ENCODE results near the gene CES4A.
"Not testable (repeated sequence)": the region's sequence is repeated elsewhere in the genome, so short reads cannot be mapped to it uniquely, and the experiment has no call there.

Gene CES4A

GRCh38 chr16:66960270-66960669 lies 28.1 kb upstream of the CES4A start:
- H3K9ac ChIP-seq (ENCODE audit: low read length): no peak overlapping the region
- no peaks in the 10 kb centered on the region for H3K27me3 ChIP-seq (ENCODE audit: control insufficient read depth, insufficient read depth, low read length)
- H3K4me3 ChIP-seq (ENCODE audit: low read length): no peak overlapping the region
- H3K9me3 ChIP-seq (ENCODE audit: control insufficient read depth, low read length): no peaks in the 10 kb centered on the region
- H3K36me3 ChIP-seq (ENCODE audit: control insufficient read depth, insufficient read depth, low read length): no peaks in the 10 kb centered on the region
- peaks cover 26% of the 10 kb centered on the region for H3K4me1 ChIP-seq (ENCODE audit: control insufficient read depth, insufficient read depth, low read length)

GRCh38 chr16:66961065-66961744 lies 27.2 kb upstream of the CES4A start, which contains the start of gene CES3:
Gene CES3, plus strand, starts transcription at chr16:66961266. Its CDS starts 42 bp downstream, at chr16:66961308.
- no peaks in the 10 kb centered on the region for H3K27me3 ChIP-seq (ENCODE audit: control insufficient read depth, insufficient read depth, low read length)
- no peaks in the 10 kb centered on the region for H3K36me3 ChIP-seq (ENCODE audit: control insufficient read depth, insufficient read depth, low read length)
- peak within 1 kb of the TSS; percentile 6 for H3K4me3 ChIP-seq (ENCODE audit: low read length)
- H3K9me3 ChIP-seq (ENCODE audit: control insufficient read depth, low read length): no peaks in the 10 kb centered on the region
- H3K4me1 ChIP-seq (ENCODE audit: control insufficient read depth, insufficient read depth, low read length): peaks cover 26% of the 10 kb centered on the region
- H3K9ac ChIP-seq (ENCODE audit: low read length): peak within 1 kb of the TSS; percentile 33

- no peaks in the 10 kb centered on the region for H3K36me3 ChIP-seq (ENCODE audit: control insufficient read depth, insufficient read depth, low read length)
- no peaks in the 10 kb centered on the region for H3K9me3 ChIP-seq (ENCODE audit: control insufficient read depth, low read length)
- peaks cover 26% of the 10 kb centered on the region for H3K4me1 ChIP-seq (ENCODE audit: control insufficient read depth, insufficient read depth, low read length)
- peak overlapping the region; percentile 33 for H3K9ac ChIP-seq (ENCODE audit: low read length)
- H3K27me3 ChIP-seq (ENCODE audit: control insufficient read depth, insufficient read depth, low read length): no peaks in the 10 kb centered on the region
- H3K4me3 ChIP-seq (ENCODE audit: low read length): no peak overlapping the region
Observed at GRCh38 chr16:66961914-66962313, 26.5 kb upstream of the CES4A start.

- no peak overlapping the region for H3K9ac ChIP-seq (ENCODE audit: low read length)
Observed at GRCh38 chr16:66964049-66964448, 24.3 kb upstream of the CES4A start.

GRCh38 chr16:66968847-66969246 lies 19.5 kb upstream of the CES4A start:
- no peak overlapping the region for H3K4me3 ChIP-seq (ENCODE audit: low read length)
- no peaks in the 10 kb centered on the region for H3K36me3 ChIP-seq (ENCODE audit: control insufficient read depth, insufficient read depth, low read length)

More at GRCh38 chr16:66964049-66964448, 24.3 kb upstream of the CES4A start:
- Histone ChIP-seq H3K36me3 (ENCODE audit: control insufficient read depth, insufficient read depth, low read length) (no peaks in the 10 kb centered on the region), H3K4me1 (ENCODE audit: control insufficient read depth, insufficient read depth, low read length) (peaks cover 26% of the 10 kb centered on the region), H3K4me3 (ENCODE audit: low read length) (no peak overlapping the region), H3K9me3 (ENCODE audit: control insufficient read depth, low read length) (no peaks in the 10 kb centered on the region), H3K27me3 (ENCODE audit: control insufficient read depth, insufficient read depth, low read length) (no peaks in the 10 kb centered on the region)

GRCh38 chr16:66970775-66971720 lies 17.3 kb upstream of the CES4A start:
- no peaks in the 10 kb centered on the region for H3K36me3 ChIP-seq (ENCODE audit: control insufficient read depth, insufficient read depth, low read length)
- no peaks in the 10 kb centered on the region for H3K27me3 ChIP-seq (ENCODE audit: control insufficient read depth, insufficient read depth, low read length)
- no peak overlapping the region for H3K4me3 ChIP-seq (ENCODE audit: low read length)
- no peaks in the 10 kb centered on the region for H3K9me3 ChIP-seq (ENCODE audit: control insufficient read depth, low read length)
- no peak overlapping the region for H3K9ac ChIP-seq (ENCODE audit: low read length)
- no peaks in the 10 kb centered on the region for H3K4me1 ChIP-seq (ENCODE audit: control insufficient read depth, insufficient read depth, low read length)

More at GRCh38 chr16:66968847-66969246, 19.5 kb upstream of the CES4A start:
- H3K4me1 ChIP-seq (ENCODE audit: control insufficient read depth, insufficient read depth, low read length): peaks cover 3% of the 10 kb centered on the region
- no peak overlapping the region for H3K9ac ChIP-seq (ENCODE audit: low read length)
- no peaks in the 10 kb centered on the region for H3K27me3 ChIP-seq (ENCODE audit: control insufficient read depth, insufficient read depth, low read length)
- no peaks in the 10 kb centered on the region for H3K9me3 ChIP-seq (ENCODE audit: control insufficient read depth, low read length)

- H3K4me3 ChIP-seq (ENCODE audit: low read length): no peak overlapping the region
- no peaks in the 10 kb centered on the region for H3K9me3 ChIP-seq (ENCODE audit: control insufficient read depth, low read length)
- H3K9ac ChIP-seq (ENCODE audit: low read length): no peak overlapping the region
- H3K4me1 ChIP-seq (ENCODE audit: control insufficient read depth, insufficient read depth, low read length): peaks cover 6% of the 10 kb centered on the region
- no peaks in the 10 kb centered on the region for H3K27me3 ChIP-seq (ENCODE audit: control insufficient read depth, insufficient read depth, low read length)
- H3K36me3 ChIP-seq (ENCODE audit: control insufficient read depth, insufficient read depth, low read length): no peaks in the 10 kb centered on the region
Observed at GRCh38 chr16:66972983-66973382, 15.4 kb upstream of the CES4A start.

- Histone ChIP-seq H3K36me3 (ENCODE audit: control insufficient read depth, insufficient read depth, low read length) (no peaks in the 10 kb centered on the region), H3K9ac (ENCODE audit: low read length) (no peak overlapping the region), H3K27me3 (ENCODE audit: control insufficient read depth, insufficient read depth, low read length) (no peaks in the 10 kb centered on the region), H3K4me1 (ENCODE audit: control insufficient read depth, insufficient read depth, low read length) (peaks cover 6% of the 10 kb centered on the region), H3K9me3 (ENCODE audit: control insufficient read depth, low read length) (no peaks in the 10 kb centered on the region), H3K4me3 (ENCODE audit: low read length) (no peak overlapping the region)
Observed at GRCh38 chr16:66973716-66974115, 14.7 kb upstream of the CES4A start.

GRCh38 chr16:66974156-66974931 lies 14.0 kb upstream of the CES4A start:
- H3K27me3 ChIP-seq (ENCODE audit: control insufficient read depth, insufficient read depth, low read length); H3K9me3 ChIP-seq (ENCODE audit: control insufficient read depth, low read length); H3K9ac ChIP-seq (ENCODE audit: low read length); H3K4me1 ChIP-seq (ENCODE audit: control insufficient read depth, insufficient read depth, low read length); H3K36me3 ChIP-seq (ENCODE audit: control insufficient read depth, insufficient read depth, low read length); H3K4me3 ChIP-seq (ENCODE audit: low read length): not testable (repeated sequence)

- H3K9me3 ChIP-seq (ENCODE audit: control insufficient read depth, low read length); H3K27me3 ChIP-seq (ENCODE audit: control insufficient read depth, insufficient read depth, low read length); H3K36me3 ChIP-seq (ENCODE audit: control insufficient read depth, insufficient read depth, low read length); H3K9ac ChIP-seq (ENCODE audit: low read length); H3K4me3 ChIP-seq (ENCODE audit: low read length): not testable (repeated sequence)
- peaks cover 13% of the 10 kb centered on the region for H3K4me1 ChIP-seq (ENCODE audit: control insufficient read depth, insufficient read depth, low read length)
Observed at GRCh38 chr16:66974932-66975246, 13.5 kb upstream of the CES4A start.

GRCh38 chr16:66975302-66975893 lies 13.0 kb upstream of the CES4A start:
- H3K4me3 ChIP-seq (ENCODE audit: low read length): no peak overlapping the region
- no peak overlapping the region for H3K9ac ChIP-seq (ENCODE audit: low read length)
- no peaks in the 10 kb centered on the region for H3K36me3 ChIP-seq (ENCODE audit: control insufficient read depth, insufficient read depth, low read length)
- H3K27me3 ChIP-seq (ENCODE audit: control insufficient read depth, insufficient read depth, low read length): no peaks in the 10 kb centered on the region
- no peaks in the 10 kb centered on the region for H3K9me3 ChIP-seq (ENCODE audit: control insufficient read depth, low read length)
- H3K4me1 ChIP-seq (ENCODE audit: control insufficient read depth, insufficient read depth, low read length): peaks cover 13% of the 10 kb centered on the region

Data from mucosa of stomach (tissue), 1 donor.